ENCODE measurements around the gene XRCC5.

- TF ChIP-seq POLR2AphosphoS5 (IDR thresholded peaks at IDR 0.05; ENCODE audit: low read depth, low read length) (no peak), POLR2A (IDR thresholded peaks at IDR 0.05; ENCODE audit: low read depth, low read length) (no peak), TAF1 (IDR thresholded peaks at IDR 0.05; ENCODE audit: borderline replicate concordance, low read depth, low read length) (no peak)
Measured at GRCh38 chr2:216231867-216232266, 122.7 kb downstream of the XRCC5 start.

All from GM12892 (cell line).